HG02852 (cell line): ENCODE data around the gene CCDC141.

Experiments
- ATAC-seq: cut with Tn5 transposase; IDR thresholded peaks from one replicate; pipeline ENCODE4 v1.9.1; 2021; ENCODE audit warnings: mild to moderate bottlenecking, moderate library complexity; ENCODE audit not compliant: unreplicated experiment

Gene CCDC141

DNA sequence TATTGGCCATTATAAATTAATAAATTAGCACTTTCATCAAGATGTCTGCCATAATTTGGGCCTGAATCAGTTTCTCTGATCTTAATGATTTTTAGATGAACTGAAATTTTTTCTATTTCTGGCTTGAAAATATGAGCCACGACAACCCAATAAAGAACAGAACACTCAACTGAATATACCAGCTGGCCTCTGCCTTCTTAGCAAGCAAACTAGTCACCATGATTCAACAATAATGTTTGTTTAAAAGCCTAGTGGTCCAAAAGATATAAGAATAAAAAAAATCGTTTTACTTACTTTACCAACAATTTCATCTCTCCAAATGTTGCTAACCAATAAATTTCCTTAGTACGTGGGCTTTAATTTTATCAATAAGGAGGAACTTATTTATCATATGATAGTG lies 176.0 kb downstream of the CCDC141 start:
- no peak for ATAC-seq

DNA sequence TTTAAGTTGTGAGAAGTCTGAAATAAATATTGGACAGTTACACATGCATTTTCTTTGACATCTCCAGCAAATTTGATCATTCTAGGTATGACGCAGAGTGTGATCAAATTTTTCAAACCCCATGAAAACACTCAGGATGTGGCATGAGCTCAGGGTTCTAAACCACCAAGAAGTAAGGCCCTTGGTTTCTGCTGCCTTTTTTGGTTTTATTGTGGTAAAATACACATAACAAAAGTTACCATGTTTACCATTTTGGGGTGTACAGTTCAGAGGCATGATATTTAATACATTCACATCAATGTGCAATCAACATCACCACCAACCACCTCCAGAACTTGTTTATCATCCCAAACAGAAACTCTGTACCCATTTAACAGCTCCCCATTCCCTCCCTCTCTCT lies 178.4 kb downstream of the CCDC141 start:
- ATAC-seq = no peak

DNA sequence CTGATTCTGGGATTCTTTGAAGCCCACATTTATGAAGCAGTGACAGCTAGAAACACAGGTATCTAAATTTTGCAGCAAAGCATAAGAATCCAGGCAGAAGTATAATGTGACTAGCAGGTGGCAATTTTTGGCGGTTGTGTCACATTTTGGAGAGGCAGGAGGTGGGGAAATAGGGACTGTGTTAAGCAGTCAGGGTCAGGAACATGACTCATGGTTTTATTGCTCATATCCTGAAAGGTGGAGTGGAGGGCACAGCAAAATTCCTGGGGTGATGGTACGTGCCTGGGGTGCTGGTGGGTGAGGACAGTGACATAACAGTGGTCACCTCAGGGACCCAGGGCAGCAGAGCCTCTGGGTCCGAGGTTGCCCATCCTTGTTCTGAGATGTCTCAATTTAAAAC lies 179.2 kb downstream of the CCDC141 start:
- ATAC-seq = no peak

DNA sequence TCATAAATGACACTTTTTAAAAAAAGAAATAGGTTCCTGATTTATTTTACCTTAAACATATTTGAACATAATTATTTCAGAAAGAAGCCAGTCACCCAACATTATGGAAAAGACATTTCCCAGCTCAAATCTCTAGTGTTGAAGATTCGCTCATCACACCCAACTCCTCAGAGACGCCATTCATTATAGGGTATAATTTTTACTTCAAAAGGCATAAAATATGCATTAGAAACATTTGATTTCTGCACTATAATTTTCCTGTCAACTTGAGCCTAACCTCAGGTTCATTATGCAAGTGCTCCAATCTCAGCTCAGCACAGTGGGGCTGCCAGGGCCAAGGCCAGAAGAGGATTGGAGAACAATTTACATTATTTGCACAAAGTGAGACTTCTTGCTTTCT lies 183.9 kb downstream of the CCDC141 start:
- ATAC-seq = no peak

DNA sequence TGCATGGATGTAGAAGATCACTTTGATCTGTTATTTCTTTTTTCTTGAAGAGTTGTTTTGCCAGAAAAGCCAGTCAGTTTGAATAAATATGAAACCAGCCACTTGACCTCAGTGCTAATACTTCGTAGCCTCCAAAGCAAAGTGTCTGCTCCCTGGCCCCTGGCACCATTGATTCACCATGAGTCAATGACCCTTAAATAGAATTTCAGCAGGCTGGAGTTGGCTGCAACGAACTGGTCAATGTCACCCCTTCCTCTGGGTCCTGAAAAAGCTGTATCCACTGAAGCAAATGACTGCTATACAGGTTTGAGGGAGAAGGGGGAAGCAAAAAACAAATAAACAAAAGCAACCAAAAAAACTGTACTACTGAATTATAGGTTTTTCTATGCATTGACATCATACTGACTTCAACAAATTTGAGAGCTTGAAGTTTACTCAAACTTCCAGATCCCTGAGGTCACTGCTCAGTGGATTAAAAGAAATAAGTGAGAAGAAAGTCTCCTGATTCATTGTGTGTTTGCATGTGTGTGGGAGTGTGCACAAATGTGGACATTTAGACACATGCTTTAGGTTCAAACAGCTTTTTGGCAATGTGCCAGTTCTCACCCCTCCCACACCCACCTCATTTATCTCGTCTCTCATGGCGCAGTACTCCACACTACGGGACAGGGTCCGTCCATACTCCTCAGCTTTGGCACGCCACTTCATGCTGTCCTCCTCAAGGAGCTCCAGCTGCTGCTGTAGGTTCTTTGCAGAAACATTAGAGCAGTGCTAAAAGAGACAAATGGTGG lies 184.6 kb downstream of the CCDC141 start:
- no peak for ATAC-seq

DNA sequence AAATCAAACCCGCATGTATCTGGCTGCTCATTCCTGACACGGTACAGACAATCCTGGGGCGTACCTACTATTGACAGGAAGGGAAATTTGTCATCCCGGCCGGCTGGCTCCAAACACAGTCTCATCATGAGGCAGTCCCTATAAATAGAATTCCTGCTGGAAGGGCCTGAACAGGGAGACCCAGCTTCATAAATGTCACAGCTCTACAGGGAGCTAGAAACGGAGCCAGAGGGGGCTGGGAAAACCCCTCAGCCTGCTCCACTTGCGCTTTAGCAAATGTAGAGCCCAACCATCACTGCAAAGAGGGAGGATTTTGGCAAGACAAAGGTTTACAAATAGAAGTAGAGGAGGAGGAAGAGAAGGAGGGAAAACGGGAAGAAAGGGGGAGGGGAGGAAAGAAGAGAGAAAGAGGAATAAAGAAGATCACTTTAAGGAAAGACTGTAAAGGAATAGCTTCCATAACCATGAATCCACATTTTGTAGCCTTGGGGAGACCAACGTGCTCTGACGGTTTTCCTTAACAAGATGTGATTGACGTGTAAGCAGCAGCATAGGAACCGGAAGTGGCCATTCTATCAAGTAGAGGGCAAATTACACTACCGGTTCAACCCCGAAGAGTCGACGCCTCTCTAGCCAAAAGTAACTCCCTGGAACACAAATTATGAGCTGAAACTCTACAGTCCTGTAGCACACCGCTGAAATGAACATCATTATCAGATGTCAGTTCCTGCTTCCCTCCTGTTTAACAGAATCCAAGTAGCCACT lies 185.9 kb downstream of the CCDC141 start:
- no peak for ATAC-seq

DNA sequence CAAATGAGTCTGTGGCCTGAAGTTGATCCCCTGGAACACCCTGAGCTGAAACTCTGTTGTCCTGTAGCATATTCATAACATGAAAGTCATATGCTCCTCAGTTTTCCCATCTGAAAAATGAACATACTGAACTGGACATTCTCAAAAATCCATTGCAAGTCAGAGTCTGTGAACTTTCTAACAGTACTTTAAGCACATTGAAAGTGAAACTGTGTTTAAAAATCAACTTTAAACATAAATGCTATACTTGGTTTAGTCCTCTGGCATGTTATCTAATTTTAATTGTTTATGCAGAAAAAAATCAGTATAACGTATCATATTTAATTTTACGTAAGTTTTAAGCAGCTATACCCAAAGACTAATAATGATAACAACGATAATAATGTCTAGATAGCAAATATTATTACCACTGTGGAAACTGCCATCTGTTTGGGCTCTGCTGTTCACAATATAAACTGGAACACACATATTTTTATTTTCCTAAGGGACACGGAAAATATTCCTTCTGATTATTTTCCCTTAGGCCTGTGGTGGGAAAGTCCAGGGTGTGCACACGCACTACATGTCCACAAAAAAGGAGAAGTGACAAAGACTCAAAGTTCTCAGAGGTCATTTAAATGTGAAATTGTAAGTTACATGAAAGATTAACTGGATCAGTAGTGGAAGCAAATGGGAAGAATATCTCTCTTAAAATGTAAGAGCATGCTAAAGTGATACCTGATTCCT lies 186.6 kb downstream of the CCDC141 start:
- no peak for ATAC-seq

DNA sequence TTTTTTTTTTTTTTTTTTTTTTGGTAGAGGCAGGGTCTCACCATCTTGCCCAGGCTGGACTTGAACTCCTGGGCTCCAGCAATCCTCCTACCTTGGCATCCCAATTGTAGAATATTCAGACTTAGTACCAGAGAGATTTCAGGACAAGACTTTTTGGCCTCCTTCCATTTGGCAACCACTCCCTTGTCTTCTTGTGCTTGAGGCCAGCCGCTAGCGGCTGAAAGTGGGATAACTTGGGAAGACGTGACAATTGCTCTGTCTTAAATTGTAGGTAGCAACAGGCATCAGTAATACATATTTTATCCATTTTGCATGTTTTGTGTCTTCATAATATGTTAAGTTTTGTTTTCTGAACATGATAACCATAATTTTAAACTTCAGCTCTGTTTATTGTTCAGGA lies 189.4 kb downstream of the CCDC141 start:
- no peak for ATAC-seq

DNA sequence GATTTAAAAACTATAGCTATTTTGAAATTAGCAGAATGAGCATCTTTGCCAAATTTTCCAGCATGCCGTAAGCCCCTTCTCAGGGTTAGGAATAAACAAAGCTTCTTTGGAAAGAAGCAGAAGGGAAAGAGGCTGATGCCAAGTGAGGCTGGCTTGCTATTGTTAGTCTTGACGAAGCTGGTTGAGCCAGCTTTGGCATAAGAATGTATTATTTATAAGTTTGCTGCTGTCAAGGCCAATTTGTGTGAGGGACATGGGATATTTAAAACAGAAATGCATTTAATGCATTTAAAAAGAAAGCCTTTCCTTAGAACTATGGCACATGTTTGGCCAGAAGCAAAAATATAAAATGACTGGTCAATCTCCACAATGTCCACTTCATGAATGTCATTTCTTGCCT lies 190.2 kb downstream of the CCDC141 start:
- no peak for ATAC-seq

DNA sequence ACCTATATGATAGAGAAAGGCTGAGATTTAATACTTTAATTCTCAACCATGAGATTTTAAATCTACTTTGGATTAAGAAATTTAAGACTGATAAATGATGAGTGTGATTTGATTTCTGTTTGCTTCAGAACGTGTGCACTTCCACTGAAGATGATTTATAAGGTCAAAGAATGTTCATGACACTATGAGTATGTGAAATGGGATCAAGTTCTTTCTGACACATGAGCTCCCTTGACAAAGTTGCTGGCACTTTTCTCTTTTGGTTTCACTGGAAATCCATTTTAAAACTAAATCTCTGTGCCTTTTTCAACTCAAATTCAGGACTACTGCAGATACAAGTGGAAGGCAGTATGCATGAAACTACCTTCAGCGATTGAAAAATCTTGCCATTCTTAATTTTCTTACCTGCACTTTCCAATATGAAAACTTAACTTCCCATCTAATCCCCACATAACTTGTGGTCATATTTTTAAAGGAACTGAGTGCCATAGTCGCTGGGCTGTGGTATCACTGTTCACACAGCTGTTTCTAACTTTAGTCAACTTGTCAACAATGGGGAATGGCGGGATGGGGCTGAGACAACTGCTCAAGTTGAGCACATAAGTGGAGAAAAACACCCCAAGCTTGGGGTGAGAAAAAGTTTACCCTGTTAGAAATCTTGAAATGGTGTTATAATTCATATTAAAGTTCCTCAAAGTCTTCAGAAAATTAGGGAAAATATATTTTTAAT lies 190.9 kb downstream of the CCDC141 start:
- no peak for ATAC-seq

DNA sequence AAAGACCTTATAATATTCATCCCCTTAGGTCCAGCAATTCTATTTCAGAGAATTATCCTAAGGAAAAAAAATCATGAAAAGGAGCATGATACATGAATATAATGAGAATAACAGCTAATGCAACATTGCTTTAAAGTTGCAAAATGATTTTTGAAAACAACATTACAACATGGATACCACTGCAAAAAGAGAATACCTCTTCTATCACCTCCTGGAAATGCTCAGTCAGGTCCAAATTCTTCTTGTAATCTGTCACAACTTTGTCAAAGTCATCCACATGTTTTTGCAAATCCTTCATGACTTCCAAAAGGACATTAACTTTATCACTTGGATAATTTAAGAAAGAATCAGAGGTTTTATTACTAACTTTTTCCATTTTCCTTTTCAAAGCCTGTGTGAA lies 194.8 kb downstream of the CCDC141 start:
- no peak for ATAC-seq

DNA sequence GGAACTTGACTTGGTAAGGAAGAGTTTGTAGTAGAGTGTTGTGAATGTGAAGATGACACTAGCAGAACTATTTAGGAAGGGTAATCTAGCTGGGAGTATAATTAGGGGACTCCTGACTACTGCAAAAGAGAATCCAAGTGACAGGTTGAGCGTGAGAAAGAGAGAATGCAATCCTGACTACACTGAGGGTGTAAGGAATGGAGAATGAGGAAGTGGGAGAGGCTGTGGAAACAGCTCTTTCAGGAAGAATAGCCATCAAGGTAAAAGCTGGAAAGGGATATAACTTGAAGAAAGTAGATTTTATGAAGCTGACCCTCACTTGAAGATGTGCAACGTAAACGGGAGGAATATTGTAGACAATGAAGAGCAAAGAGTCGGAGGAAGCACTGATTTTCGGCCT lies 201.6 kb downstream of the CCDC141 start:
- no peak for ATAC-seq

DNA sequence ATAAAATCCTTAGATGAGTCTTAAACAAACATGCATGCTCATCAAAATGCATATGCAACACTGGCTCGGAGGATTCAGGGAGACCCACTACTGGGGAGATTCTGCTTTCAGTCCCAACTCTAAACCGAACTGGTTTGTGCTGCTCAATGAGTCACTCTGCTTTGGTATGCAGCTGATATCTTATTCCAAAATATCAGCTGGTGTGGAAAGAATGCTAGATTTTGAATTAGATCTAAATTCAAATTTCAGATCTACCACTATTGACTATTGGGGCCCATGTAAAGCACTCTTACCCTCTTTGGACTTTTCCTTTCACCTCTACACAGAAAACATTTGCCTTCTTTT lies 203.5 kb downstream of the CCDC141 start:
- ATAC-seq = no peak

DNA sequence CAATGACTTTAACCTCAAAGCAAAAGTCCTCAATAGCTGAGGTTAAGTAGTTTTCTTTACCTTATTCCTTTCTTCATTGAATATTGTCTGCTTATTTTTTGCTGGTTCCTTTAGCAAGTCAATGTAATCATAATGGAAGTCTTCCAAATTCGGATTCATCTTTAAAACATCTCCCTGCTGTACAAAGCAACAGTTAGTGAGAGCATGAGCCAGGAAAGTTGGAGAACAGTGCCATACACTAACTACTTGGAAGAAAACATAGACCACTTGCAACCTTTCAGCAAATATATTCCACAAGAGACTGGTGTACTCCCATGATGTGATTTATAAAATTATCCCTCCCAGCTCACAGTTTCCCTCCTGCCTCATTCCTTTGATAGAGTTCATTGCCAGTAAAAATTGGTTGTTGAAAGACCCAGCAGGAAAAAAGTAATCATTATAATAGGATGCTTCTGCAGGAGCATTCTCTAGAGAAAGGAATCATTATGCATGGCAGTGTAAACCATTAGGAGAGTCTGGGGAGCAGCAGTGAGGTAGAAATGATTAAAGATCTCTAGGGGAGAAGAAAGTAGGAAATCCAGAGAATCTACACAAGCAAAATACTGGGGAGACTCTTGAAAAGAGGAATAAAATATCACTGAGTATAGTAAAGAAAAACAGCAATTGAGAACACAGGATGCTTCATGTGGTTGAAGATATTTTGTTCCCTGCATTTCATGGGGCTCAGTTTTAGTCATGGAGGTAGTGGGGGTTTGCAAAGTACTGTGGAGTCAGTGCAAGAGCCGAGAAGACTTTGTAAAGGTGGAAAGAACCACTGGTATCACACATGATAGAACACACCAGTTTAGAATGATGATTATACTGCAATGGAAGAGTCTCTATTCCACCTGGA lies 204.1 kb downstream of the CCDC141 start:
- ATAC-seq = no peak

DNA sequence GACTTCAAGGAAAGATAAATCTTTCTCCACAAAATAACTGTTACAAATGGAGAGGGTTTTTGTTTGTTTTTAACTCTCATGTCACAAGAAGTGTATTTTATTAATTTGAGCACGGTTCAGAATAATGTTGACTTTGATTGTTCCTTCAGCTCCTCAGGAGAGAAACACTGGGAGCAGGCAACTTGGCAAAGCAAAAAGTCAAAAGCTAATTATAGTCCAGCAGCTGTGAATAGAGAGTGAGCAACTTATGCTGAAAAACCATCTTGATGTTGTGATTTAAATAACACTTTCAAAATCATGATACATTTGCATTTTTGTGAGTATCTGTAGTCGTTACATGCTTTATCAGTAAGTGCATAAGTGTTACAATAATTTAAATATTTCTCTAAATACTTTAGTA lies 205.2 kb downstream of the CCDC141 start:
- no peak for ATAC-seq

DNA sequence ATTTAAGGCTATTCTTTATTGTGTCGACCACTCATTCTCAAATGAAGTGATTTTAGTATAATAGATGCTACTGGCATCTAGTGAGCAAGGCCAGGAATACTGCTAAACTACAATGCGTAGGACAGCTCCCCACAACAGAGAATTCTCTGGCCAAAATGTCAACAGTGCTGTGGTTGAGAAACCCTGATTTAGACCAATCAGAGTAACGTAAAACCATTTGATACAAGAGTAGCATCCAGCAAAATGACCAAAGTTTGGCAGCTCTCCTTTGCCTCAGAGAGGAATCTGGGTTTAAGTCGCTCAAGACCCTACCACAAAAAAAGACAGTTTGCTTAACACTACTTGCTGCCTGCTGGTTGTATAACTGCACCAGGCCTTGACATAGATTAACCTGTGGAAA lies 205.7 kb downstream of the CCDC141 start:
- no peak for ATAC-seq

DNA sequence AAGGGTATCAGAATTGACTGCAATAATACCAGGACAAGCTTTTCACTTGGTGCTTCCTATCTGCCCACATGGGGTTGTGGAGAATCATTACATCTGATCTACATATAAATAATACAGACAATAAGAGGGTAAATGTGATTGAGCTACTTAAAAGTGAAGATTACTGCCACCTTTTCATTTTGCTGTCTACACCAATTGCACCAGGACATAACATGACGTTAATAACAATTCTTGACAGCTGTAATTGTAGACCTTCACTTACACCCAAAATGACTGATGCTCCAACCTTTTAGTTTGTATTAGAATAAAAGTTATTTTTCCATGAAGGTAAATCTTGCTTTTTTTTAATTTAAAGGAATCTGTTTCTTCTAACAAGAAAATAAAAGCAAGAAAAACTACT lies 206.2 kb downstream of the CCDC141 start:
- ATAC-seq = no peak

DNA sequence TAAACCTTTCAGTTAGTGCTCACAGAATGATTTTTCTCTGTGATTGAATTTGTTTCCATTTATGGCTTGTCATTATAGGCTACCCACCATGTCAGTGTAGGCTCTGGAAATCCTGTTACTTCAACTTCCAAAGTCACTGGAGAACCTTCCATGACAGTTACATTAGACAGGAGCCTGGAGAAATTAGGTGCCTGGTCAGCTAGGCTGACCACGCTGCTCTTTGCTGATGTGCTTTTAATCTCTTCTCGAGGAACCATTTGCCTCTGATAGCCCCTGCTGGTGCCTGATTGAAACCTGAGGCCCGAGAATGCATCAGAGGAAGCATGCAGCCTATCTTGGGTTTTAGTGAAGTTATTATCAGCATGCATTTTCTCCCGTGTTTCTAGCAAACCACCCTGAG lies 213.1 kb downstream of the CCDC141 start:
- ATAC-seq = no peak

DNA sequence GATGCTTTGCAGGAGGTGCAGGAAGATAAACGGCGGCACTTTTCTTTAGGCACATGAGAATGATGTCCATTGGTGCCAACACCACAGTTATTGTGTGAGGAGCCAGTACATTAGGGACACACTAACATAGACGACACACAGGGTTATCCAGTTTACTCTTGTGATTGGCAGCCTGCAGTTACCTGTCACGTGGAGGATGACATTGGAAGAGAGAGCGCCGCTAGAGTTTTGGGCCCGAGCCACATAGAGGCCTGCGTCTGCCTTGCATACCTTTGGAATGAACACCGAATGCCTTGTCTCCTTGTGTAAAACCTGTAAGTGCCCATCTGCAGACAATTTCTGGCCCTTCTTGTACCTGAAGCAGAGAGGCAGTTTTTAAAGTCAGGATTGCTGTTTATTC lies 215.9 kb downstream of the CCDC141 start:
- ATAC-seq = no peak

DNA sequence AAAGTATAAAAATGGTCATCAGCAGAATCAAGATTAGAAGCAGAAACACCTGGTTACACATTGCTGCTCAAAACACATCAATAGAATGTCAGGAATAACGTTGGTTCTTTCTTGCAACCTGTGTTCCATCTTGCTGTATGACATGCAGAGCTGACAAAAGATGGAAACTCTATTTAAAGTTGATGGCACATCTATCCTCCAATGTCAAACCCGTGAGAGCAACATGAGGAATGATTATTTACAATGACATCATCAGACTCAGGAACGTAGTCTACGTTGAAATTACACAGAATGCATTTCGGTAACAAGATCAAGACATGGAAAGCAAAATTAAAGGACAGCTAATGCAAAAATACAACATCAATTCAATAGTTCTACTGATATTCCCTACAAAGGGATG lies 216.6 kb downstream of the CCDC141 start:
- ATAC-seq = no peak
